A673 (cell line): ENCODE data around the gene LGALS9. TPM values are rescaled to one million over a fixed set of nuclear protein-coding genes. Genes with fewer than 3 reads are reported as not detected.
"Not testable (repeated sequence)": the region's sequence is repeated elsewhere in the genome, so short reads cannot be mapped to it uniquely, and the experiment has no call there.

ENCODE experiments used
- BruUV-seq: library from RNA; stranded (reverse); fragments of 400-500 nt; replicated peaks from 2 replicates; lab custom pipeline; 2021; lab: Mats Ljungman, UMichigan
- CTCF ChIA-PET: fragments of 300-600 bp; sonication (Branson Sonifier 250); formaldehyde crosslinking; loops from one replicate; lab custom pipeline; 2022; ENCODE audit warnings: antibody characterized with exemption; lab: Charles Lee
- POLR2A ChIA-PET: fragments of 300-600 bp; sonication (Branson Sonifier 250); formaldehyde crosslinking; loops from one replicate; lab custom pipeline; 2022; ENCODE audit warnings: antibody characterized with exemption; ENCODE audit not compliant: low non-redundant PET; lab: Charles Lee
- DNase-seq: peaks from one replicate; pipeline ENCODE4 v3.0.0-alpha.2; 2015; ENCODE audit warnings: low spot score
- H3K27ac ChIP-seq: fragments of 200-600 bp; sonication (generic); 2 replicates; pipeline ENCODE4 v1.5.1; 2016; ENCODE audit warnings: mixed run types, low read depth, mild to moderate bottlenecking, mixed read lengths, antibody characterized with exemption, low read length; ENCODE audit not compliant: poor library complexity, severe bottlenecking
- H3K27me3 ChIP-seq: fragments of 200-600 bp; sonication (generic); replicated peaks from 2 replicates; pipeline ENCODE4 v1.6.1; 2017; ENCODE audit warnings: mixed run types, low read depth, mild to moderate bottlenecking, mixed read lengths, antibody characterized with exemption, low read length; ENCODE audit not compliant: insufficient read depth, poor library complexity
- H3K36me3 ChIP-seq: fragments of 200-600 bp; sonication (generic); 2 replicates; pipeline ENCODE4 v1.6.1; 2016; ENCODE audit warnings: mixed run types, mild to moderate bottlenecking, mixed read lengths, antibody characterized with exemption, low read length; ENCODE audit not compliant: insufficient read depth, poor library complexity, severe bottlenecking
- H3K4me1 ChIP-seq: fragments of 200-600 bp; sonication (generic); 2 replicates; pipeline ENCODE4 v1.6.1; 2017; ENCODE audit warnings: mixed run types, mild to moderate bottlenecking, mixed read lengths, antibody characterized with exemption, low read length; ENCODE audit not compliant: insufficient read depth, poor library complexity, severe bottlenecking
- H3K4me3 ChIP-seq: fragments of 200-600 bp; sonication (generic); 2 replicates; pipeline ENCODE4 v1.5.1; 2016; ENCODE audit warnings: low read depth, mixed run types, mild to moderate bottlenecking, mixed read lengths, low read length; ENCODE audit not compliant: poor library complexity, severe bottlenecking
- H3K9me3 ChIP-seq: fragments of 200-600 bp; sonication (generic); 2 replicates; pipeline ENCODE4 v1.6.1; 2016; ENCODE audit warnings: mixed run types, low read depth, mild to moderate bottlenecking, mixed read lengths, antibody characterized with exemption, low read length; ENCODE audit not compliant: poor library complexity, severe bottlenecking
- CTCF ChIP-seq: fragments of 300-800, 200-600 bp; sonication (generic); conservative IDR thresholded peaks from 2 replicates; pipeline ENCODE4 v1.5.1; 2017; ENCODE audit warnings: low read depth, mild to moderate bottlenecking, antibody characterized with exemption, low read length, moderate library complexity, mixed read lengths
- EZH2 ChIP-seq: fragments of 200-600 bp; sonication (generic); IDR thresholded peaks from 2 replicates; pipeline ENCODE4 v1.6.1; 2017; ENCODE audit warnings: borderline replicate concordance, low read depth, mild to moderate bottlenecking, mixed read lengths, antibody characterized with exemption, low read length; ENCODE audit not compliant: poor library complexity, severe bottlenecking
- intact Hi-C: fragments of 100-400 bp; cut with micrococcal nuclease; formaldehyde crosslinking; loops from one replicate; pipeline ENCODE4 v1.10.0; 2022; ENCODE audit not compliant: unreplicated experiment
- total RNA-seq: library from RNA; stranded (reverse); gene quantifications from 2 replicates; pipeline ENCODE4 v1.2.3, GENCODE V29; 2021

Gene LGALS9
- total RNA-seq, 1 experiment from 2014 or later, result 2.4 TPM

- intact Hi-C loops, result loop anchor here (5.0 kb wide), 1 partner anchor 48 kb away; no protein-coding TSS in a partner anchor
- Histone ChIP-seq H3K27ac (no peak overlapping the region), H3K4me1 (no peaks in the 10 kb centered on the region), H3K9me3 (no peaks in the 10 kb centered on the region), H3K4me3 (no peak overlapping the region), H3K36me3 (no peaks in the 10 kb centered on the region), H3K27me3 (peaks cover 15% of the 10 kb centered on the region)
- DNase-seq, result no peak
- no TSS peak for BruUV-seq
- TF ChIP-seq CTCF (no peak), EZH2 (no peak)
- CTCF ChIA-PET, result no interaction called here
- POLR2A ChIA-PET, result no interaction called here
These were observed 43.3 kb downstream of the LGALS9 start for GRCh38 chr17:27674335-27674734.

- Histone ChIP-seq H3K27ac (no peak overlapping the region), H3K9me3 (no peaks in the 10 kb centered on the region), H3K4me3 (no peak overlapping the region), H3K27me3 (peaks cover 17% of the 10 kb centered on the region), H3K4me1 (no peaks in the 10 kb centered on the region), H3K36me3 (no peaks in the 10 kb centered on the region)
- intact Hi-C loops, result no loop called here
- POLR2A ChIA-PET, result no interaction called here
- no peak for DNase-seq
- no TSS peak for BruUV-seq
- TF ChIP-seq CTCF (no peak), EZH2 (no peak)
- CTCF ChIA-PET, result no interaction called here
These were observed 46.2 kb downstream of the LGALS9 start for GRCh38 chr17:27677191-27677590.

GRCh38 chr17:27686322-27686721 lies 55.3 kb downstream of the LGALS9 start:
- intact Hi-C loops, POLR2A ChIA-PET, H3K36me3 ChIP-seq, BruUV-seq, H3K4me3 ChIP-seq, H3K27ac ChIP-seq, H3K4me1 ChIP-seq, H3K9me3 ChIP-seq, H3K27me3 ChIP-seq, DNase-seq: not testable (repeated sequence)
- CTCF ChIA-PET, result interaction anchor here (0.6 kb wide), 1 partner anchor 525 kb away, joined by 3 read pairs; no protein-coding TSS in a partner anchor

GRCh38 chr17:27690882-27691281 lies 59.9 kb downstream of the LGALS9 start:
- intact Hi-C loops, result no loop called here

GRCh38 chr17:27695254-27695814 lies 64.3 kb downstream of the LGALS9 start:
- H3K4me3 ChIP-seq, CTCF ChIA-PET, BruUV-seq, H3K27ac ChIP-seq, H3K36me3 ChIP-seq, H3K27me3 ChIP-seq, POLR2A ChIA-PET, intact Hi-C loops, H3K4me1 ChIP-seq, DNase-seq, H3K9me3 ChIP-seq: not testable (repeated sequence)

More at GRCh38 chr17:27690882-27691281, 59.9 kb downstream of the LGALS9 start:
- no peaks in the 10 kb centered on the region for H3K27me3 ChIP-seq
- H3K36me3 ChIP-seq, result no peaks in the 10 kb centered on the region
- BruUV-seq, result no TSS peak
- no peak for TF ChIP-seq EZH2
- TF ChIP-seq CTCF, result no peak
- no peaks in the 10 kb centered on the region for H3K9me3 ChIP-seq
- ChIA-PET CTCF (no interaction called here), POLR2A (no interaction called here)
- no peak overlapping the region for H3K4me3 ChIP-seq
- no peak overlapping the region for H3K27ac ChIP-seq
- no peak for DNase-seq
- H3K4me1 ChIP-seq, result no peaks in the 10 kb centered on the region
